PC-9 (cell line): ENCODE results near the gene SLC9A9. TPM values are rescaled to one million over a fixed set of nuclear protein-coding genes. Genes with fewer than 3 reads are reported as not detected.

Experiments
- BruUV-seq: library from RNA; stranded (reverse); fragments of 400-500 nt; replicated peaks from 2 replicates; lab custom pipeline; 2021; lab: Mats Ljungman, UMichigan
- CTCF ChIA-PET: fragments of 300-600 bp; sonication (Branson Sonifier 250); formaldehyde crosslinking; loops from one replicate; lab custom pipeline; 2022; ENCODE audit warnings: antibody characterized with exemption; lab: Charles Lee
- POLR2A ChIA-PET: fragments of 300-600 bp; sonication (Branson Sonifier 250); formaldehyde crosslinking; loops from one replicate; lab custom pipeline; 2022; ENCODE audit warnings: antibody characterized with exemption; ENCODE audit not compliant: unreplicated experiment; lab: Charles Lee
- DNase-seq, 2 experiments: peaks; one replicate each; pipeline versions ENCODE4 v3.0.0 to v3.0.0-alpha.2; 2015 to 2022; ENCODE audit warnings: mixed read lengths in 1 of 2
- H2AFZ ChIP-seq: fragments of 200-600 bp; sonication (generic); 2 replicates; pipeline ENCODE4 v1.8.1; 2017; ENCODE audit warnings: antibody characterized with exemption
- H3F3A ChIP-seq: fragments of 200-600 bp; sonication (generic); 2 replicates; pipeline ENCODE4 v1.8.1; 2017; ENCODE audit warnings: antibody characterized with exemption, mild to moderate bottlenecking, low read depth; ENCODE audit not compliant: insufficient read depth
- H3K27ac ChIP-seq: fragments of 200-600 bp; sonication (generic); 2 replicates; pipeline ENCODE4 v1.6.1; 2016; ENCODE audit warnings: mixed run types
- H3K27me3 ChIP-seq: fragments of 200-600 bp; sonication (generic); 2 replicates; pipeline ENCODE4 v1.6.1; 2016; ENCODE audit warnings: low read depth, mixed run types; ENCODE audit not compliant: insufficient read depth
- H3K36me3 ChIP-seq: fragments of 200-600 bp; sonication (generic); 2 replicates; pipeline ENCODE4 v1.6.1; 2016; ENCODE audit warnings: low read depth, mixed run types
- H3K4me1 ChIP-seq: fragments of 200-600 bp; sonication (generic); replicated peaks from 2 replicates; pipeline ENCODE4 v1.6.1; 2016; ENCODE audit warnings: mixed run types; ENCODE audit not compliant: insufficient read depth
- H3K4me2 ChIP-seq: fragments of 200-600 bp; sonication (generic); 2 replicates; pipeline ENCODE4 v1.6.1; 2017; ENCODE audit warnings: mixed run types
- H3K4me3 ChIP-seq: fragments of 200-600 bp; sonication (generic); 2 replicates; pipeline ENCODE4 v1.6.1; 2016; ENCODE audit warnings: mixed run types
- H3K79me2 ChIP-seq: fragments of 200-600 bp; sonication (generic); 2 replicates; pipeline ENCODE4 v1.6.1; 2017; ENCODE audit warnings: low read depth, mixed run types
- H3K9me2 ChIP-seq: fragments of 200-600 bp; sonication (generic); 2 replicates; pipeline ENCODE4 v1.8.1; 2017; ENCODE audit warnings: mild to moderate bottlenecking; ENCODE audit not compliant: insufficient read depth
- H3K9me3 ChIP-seq: fragments of 200-600 bp; sonication (generic); 2 replicates; pipeline ENCODE4 v1.8.1; 2016; ENCODE audit warnings: low read depth; ENCODE audit not compliant: insufficient read depth
- H4K20me1 ChIP-seq: fragments of 200-600 bp; sonication (generic); 2 replicates; pipeline ENCODE4 v1.8.1; 2017; ENCODE audit not compliant: insufficient read depth
- CTCF ChIP-seq: fragments of 200-600 bp; sonication (generic); conservative IDR thresholded peaks from 2 replicates; pipeline ENCODE4 v1.6.1; 2017; ENCODE audit warnings: mixed run types, antibody characterized with exemption, mild to moderate bottlenecking, moderate library complexity
- EZH2 ChIP-seq: fragments of 200-600 bp; sonication (generic); IDR thresholded peaks from 2 replicates; pipeline ENCODE4 v1.8.0; 2017; ENCODE audit warnings: antibody characterized with exemption, low read depth
- intact Hi-C: fragments of 100-400 bp; cut with micrococcal nuclease; formaldehyde crosslinking; loops from one replicate; pipeline ENCODE4 v1.10.0; 2022; ENCODE audit not compliant: unreplicated experiment
- total RNA-seq: library from RNA; stranded (reverse); gene quantifications from 2 replicates; pipeline ENCODE4 v1.2.3, GENCODE V29; 2021

SLC9A9 gene
- total RNA-seq, 1 experiment from 2014 or later = 1.7 TPM

GRCh38 chr3:143442814-143443447 lies 405.3 kb downstream of the SLC9A9 start:
- peaks cover 4% of the 10 kb centered on the region for H3K9me3 ChIP-seq
- BruUV-seq = no TSS peak
- peaks cover 29% of the 10 kb centered on the region for H3K4me1 ChIP-seq
- H3K9me2 ChIP-seq = no peaks in the 10 kb centered on the region
- H3K27ac ChIP-seq = peak overlapping the region; percentile 80
- TF ChIP-seq CTCF (no peak), EZH2 (no peak)
- H3K36me3 ChIP-seq = no peaks in the 10 kb centered on the region
- H3K79me2 ChIP-seq = no peaks in the 10 kb centered on the region
- CTCF ChIA-PET = no interaction called here
- H3F3A ChIP-seq = peaks cover 12% of the 10 kb centered on the region; the same call in 1 of the 2 replicates
- H3K4me2 ChIP-seq = peak overlapping the region; percentile 48
- no peaks in the 10 kb centered on the region for H4K20me1 ChIP-seq
- H3K27me3 ChIP-seq = no peaks in the 10 kb centered on the region
- POLR2A ChIA-PET = no interaction called here
- no peak overlapping the region for H3K4me3 ChIP-seq
- no peak overlapping the region for H2AFZ ChIP-seq
- no peak for DNase-seq
- intact Hi-C loops = no loop called here

- Histone ChIP-seq H3K27me3 (no peaks in the 10 kb centered on the region), H3K79me2 (no peaks in the 10 kb centered on the region), H3K4me1 (peaks cover 29% of the 10 kb centered on the region), H3K27ac (no peak overlapping the region), H3K9me3 (peaks cover 4% of the 10 kb centered on the region), H3K4me3 (no peak overlapping the region), H4K20me1 (no peaks in the 10 kb centered on the region), H3K9me2 (no peaks in the 10 kb centered on the region), H2AFZ (no peak overlapping the region), H3K4me2 (no peak overlapping the region), H3K36me3 (no peaks in the 10 kb centered on the region), H3F3A (peaks cover 12% of the 10 kb centered on the region; the same call in 1 of the 2 replicates)
- no peak for TF ChIP-seq EZH2
- TF ChIP-seq CTCF = no peak
- no peak for DNase-seq
- ChIA-PET CTCF (no interaction called here), POLR2A (no interaction called here)
- intact Hi-C loops = no loop called here
- BruUV-seq = no TSS peak
Observed at GRCh38 chr3:143441516-143442171, 406.6 kb downstream of the SLC9A9 start.

- Histone ChIP-seq H3F3A (peaks cover 12% of the 10 kb centered on the region; the same call in 1 of the 2 replicates), H3K9me2 (no peaks in the 10 kb centered on the region), H3K27me3 (no peaks in the 10 kb centered on the region), H2AFZ (no peak overlapping the region), H3K36me3 (no peaks in the 10 kb centered on the region), H3K4me3 (no peak overlapping the region), H3K27ac (no peak overlapping the region), H3K4me2 (no peak overlapping the region), H4K20me1 (no peaks in the 10 kb centered on the region), H3K9me3 (peaks cover 3% of the 10 kb centered on the region; the same call in 1 of the 2 replicates), H3K4me1 (peaks cover 23% of the 10 kb centered on the region), H3K79me2 (no peaks in the 10 kb centered on the region)
- POLR2A ChIA-PET = no interaction called here
- TF ChIP-seq EZH2 (no peak), CTCF (no peak)
- DNase-seq = no peak
- BruUV-seq = no TSS peak
- intact Hi-C loops = no loop called here
- CTCF ChIA-PET = no interaction called here
Observed at GRCh38 chr3:143439817-143440216, 408.5 kb downstream of the SLC9A9 start.
